Gastrocnemius medialis (tissue), 4 donors: Measurements from ENCODE around the gene ADAP1. TPM values are rescaled to one million over a fixed set of nuclear protein-coding genes. Genes with fewer than 3 reads are reported as not detected.

Experiments used
- ATAC-seq, 2 donors: fragments of 150-250 bp; one replicate each; pipeline ENCODE4 v1.9.1; 2016
- DNase-seq, 2 donors: peaks; one replicate each; pipeline ENCODE4 v3.0.0-alpha.2; 2019
- H3K27ac ChIP-seq, 4 donors: fragments of 200-600 bp; sonication (generic); 1 replicate in 1 of 4; 2 replicates in 3 of 4; pipeline ENCODE4 v1.5.1; 2016 to 2018; ENCODE audit warnings: mild to moderate bottlenecking in 2 of 4, moderate library complexity in 1 of 4
- H3K27me3 ChIP-seq, 3 donors: fragments of 200-600 bp; sonication (generic) in 2 of 3; 1 replicate in 1 of 3; 2 replicates in 2 of 3; pipeline versions ENCODE4 v1.5.1 to v1.6.0; 2016 to 2019; ENCODE audit warnings: mild to moderate bottlenecking in 1 of 3, moderate library complexity in 1 of 3
- H3K36me3 ChIP-seq, 2 donors: fragments of 200-600 bp; sonication (generic) in 1 of 2; one replicate each; pipeline ENCODE4 v1.5.1; 2017 to 2018
- H3K4me1 ChIP-seq, 2 donors: fragments of 200-600 bp; sonication (generic) in 1 of 2; one replicate each; pipeline ENCODE4 v1.5.1; 2016 to 2017; ENCODE audit warnings: mild to moderate bottlenecking in 2 of 2
- H3K4me3 ChIP-seq, 4 donors: fragments of 200-600 bp; sonication (generic) in 3 of 4; 1 replicate in 1 of 4; 2 replicates in 3 of 4; pipeline ENCODE4 v1.5.1; 2016 to 2019; ENCODE audit warnings: mild to moderate bottlenecking in 2 of 4
- H3K9me3 ChIP-seq, 3 donors: fragments of 200-600 bp; sonication (generic) in 2 of 3; 1 replicate in 1 of 3; 2 replicates in 2 of 3; pipeline ENCODE4 v1.5.1; 2016 to 2019
- CTCF ChIP-seq, 5 experiments: fragments of 450-650 bp in 3 of 5; fragments of 200-600 bp in 2 of 5; sonication (generic) in 2 of 5; IDR thresholded peaks in 4 of 5; conservative IDR thresholded peaks in 1 of 5; 1 replicate in 4 of 5; 2 replicates in 1 of 5; pipeline ENCODE4 v1.5.1; 2016 to 2019; ENCODE audit warnings: antibody characterized with exemption in 5 of 5, mild to moderate bottlenecking in 3 of 5, moderate library complexity in 3 of 5
- POLR2A ChIP-seq, 2 donors: fragments of 450-650 bp; IDR thresholded peaks; one replicate each; pipeline ENCODE4 v1.6.1; 2017; ENCODE audit warnings: antibody characterized with exemption in 2 of 2, mild to moderate bottlenecking in 2 of 2, moderate library complexity in 2 of 2
- in situ Hi-C, 4 donors: fragments of 200-750 bp; cut with MboI; loops; one replicate each; pipeline versions ENCODE4 v1.15.0 to v1.8.0; 2017; ENCODE audit warnings: low sequenced_read_pairs in 4 of 4
- intact Hi-C: fragments of 100-400 bp; cut with DNase I; formaldehyde crosslinking; loops from one replicate; pipeline ENCODE4 v1.15.1; 2023; ENCODE audit warnings: low total_unique reads
- total RNA-seq, 4 donors: library from RNA; depleted of rRNA; stranded (reverse); fragments of >200 nt; gene quantifications; one replicate each; pipeline versions ENCODE4 v1.1.0 to v1.2.3, GENCODE V29; 2016

The ADAP1 gene
- total RNA-seq, 4 donors from 2014 or later: 0.71 to 5.0 (median 1.1) TPM

- Histone ChIP-seq H3K4me1 (peaks cover 15 to 18% of the 10 kb centered on the region in 2 donors), H3K9me3 (no peaks in the 10 kb centered on the region), H3K27ac (peak within 1 kb of the TSS; percentile 92 to 98 (median 96)), H3K36me3 (peaks cover 0 to 22% of the 10 kb centered on the region in 2 donors), H3K27me3 (no peaks in the 10 kb centered on the region), H3K4me3 (peak within 1 kb of the TSS; percentile 88 to 100 (median 96))
- DNase-seq (peak; percentile 77 to 83), ATAC-seq (peak; percentile 93 to 94)
- intact Hi-C loops (loop anchor here (1.0 to 5.0 kb wide), 2 partner anchors 52 to 187 kb away; partner anchors contain the start of gene ZFAND2A), in situ Hi-C loops (loop anchor here in 2 of 4 donors (25.0 kb wide), 1 partner anchor 187 kb away; the partner anchor contains the start of gene ZFAND2A (in 2 of the 2))
- peak; percentile 60 to 81 for TF ChIP-seq POLR2A (IDR thresholded peaks at IDR 0.05)
- no peak for TF ChIP-seq CTCF (IDR thresholded peaks at IDR 0.05 in 4 of 5, conservative IDR thresholded peaks at IDR 0.05 in 1 of 5)
Observed at GRCh38 chr7:974820-975681, 20.6 kb upstream of the ADAP1 start, which contains the start of gene COX19. Gene COX19 (minus strand): TSS chr7:975549. CDS start chr7:975509, 40 bp downstream.

DNA sequence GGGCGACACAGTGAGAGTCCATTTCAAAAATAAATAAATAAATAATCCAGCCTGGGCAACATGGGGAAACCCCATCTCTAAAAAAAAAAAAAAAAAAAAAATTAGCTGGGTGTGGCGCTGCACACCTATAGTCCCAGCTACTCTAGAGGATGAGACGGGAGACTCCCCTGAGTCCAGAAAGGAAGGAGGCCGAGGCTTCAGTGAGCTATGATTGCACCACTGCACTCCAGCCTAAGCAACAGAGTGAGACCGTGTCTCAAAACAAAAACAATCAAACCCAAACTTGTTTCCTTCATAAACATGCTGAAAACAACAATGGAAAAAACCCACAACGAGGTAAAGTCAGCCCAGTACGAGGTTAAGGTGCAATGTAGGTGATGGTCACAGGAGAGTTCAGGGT, 19.7 kb upstream of the ADAP1 start:
- in situ Hi-C loops: no loop called here
- TF ChIP-seq CTCF (IDR thresholded peaks at IDR 0.05 in 4 of 5, conservative IDR thresholded peaks at IDR 0.05 in 1 of 5) (no peak), POLR2A (IDR thresholded peaks at IDR 0.05) (no peak)
- H3K27ac ChIP-seq: peak overlapping the region; percentile 92 to 98 (median 96)
- H3K27me3 ChIP-seq: no peaks in the 10 kb centered on the region
- H3K4me1 ChIP-seq: peaks cover 15 to 18% of the 10 kb centered on the region in 2 donors
- H3K9me3 ChIP-seq: no peaks in the 10 kb centered on the region
- peak overlapping the region; percentile 88 to 100 (median 96) for H3K4me3 ChIP-seq
- DNase-seq (no peak), ATAC-seq (no peak)
- intact Hi-C loops: no loop called here
- H3K36me3 ChIP-seq: peaks cover 0 to 25% of the 10 kb centered on the region in 2 donors

- no peak overlapping the region for H3K4me3 ChIP-seq
- no peak overlapping the region for H3K27ac ChIP-seq
- no peaks in the 10 kb centered on the region for H3K9me3 ChIP-seq
- DNase-seq (no peak), ATAC-seq (no peak)
- H3K27me3 ChIP-seq: no peaks in the 10 kb centered on the region
- intact Hi-C loops (no loop called here), in situ Hi-C loops (no loop called here)
- TF ChIP-seq CTCF (IDR thresholded peaks at IDR 0.05 in 4 of 5, conservative IDR thresholded peaks at IDR 0.05 in 1 of 5) (no peak), POLR2A (IDR thresholded peaks at IDR 0.05) (no peak)
- H3K36me3 ChIP-seq: peaks cover 0 to 34% of the 10 kb centered on the region in 2 donors
- H3K4me1 ChIP-seq: peaks cover 15 to 18% of the 10 kb centered on the region in 2 donors
Observed at GRCh38 chr7:973312-973711, 18.8 kb upstream of the ADAP1 start.

GRCh38 chr7:972676-973309, 18.3 kb upstream of the ADAP1 start:
- in situ Hi-C loops: no loop called here
- H3K9me3 ChIP-seq: no peaks in the 10 kb centered on the region
- H3K4me1 ChIP-seq: peaks cover 15 to 18% of the 10 kb centered on the region in 2 donors
- ATAC-seq: no peak
- no peak overlapping the region for H3K4me3 ChIP-seq
- DNase-seq: no peak
- intact Hi-C loops: no loop called here
- TF ChIP-seq CTCF (IDR thresholded peaks at IDR 0.05 in 4 of 5, conservative IDR thresholded peaks at IDR 0.05 in 1 of 5) (no peak), POLR2A (IDR thresholded peaks at IDR 0.05) (no peak)
- H3K27ac ChIP-seq: no peak overlapping the region
- peaks cover 0 to 39% of the 10 kb centered on the region in 2 donors for H3K36me3 ChIP-seq
- no peaks in the 10 kb centered on the region for H3K27me3 ChIP-seq
